HG02571 (cell line): Measurements from ENCODE around the gene SLAMF9.
A peak's percentile ranks its signal among the peaks of the same experiment; 100 is the strongest.
"Not testable (repeated sequence)": the region's sequence is repeated elsewhere in the genome, so short reads cannot be mapped to it uniquely, and the experiment has no call there.

Experiments used
- ATAC-seq: cut with Tn5 transposase; IDR thresholded peaks from one replicate; pipeline ENCODE4 v1.9.1; 2021; ENCODE audit warnings: mild to moderate bottlenecking, moderate library complexity; ENCODE audit not compliant: unreplicated experiment

Gene SLAMF9

GRCh38 chr1:159921700-159922504 is 32.1 kb downstream of the SLAMF9 start:
- ATAC-seq = no peak

GRCh38 chr1:159921251-159921650 is 32.8 kb downstream of the SLAMF9 start:
- peak; percentile 20 for ATAC-seq

- no peak for ATAC-seq
These were observed 33.4 kb downstream of the SLAMF9 start for GRCh38 chr1:159920651-159921050.

GRCh38 chr1:159920202-159920601 is 33.8 kb downstream of the SLAMF9 start:
- no peak for ATAC-seq

- ATAC-seq = no peak
These were observed 34.7 kb downstream of the SLAMF9 start for GRCh38 chr1:159919236-159919865.

- no peak for ATAC-seq
These were observed 35.5 kb downstream of the SLAMF9 start for GRCh38 chr1:159918352-159919200.

- ATAC-seq = no peak
These were observed 36.3 kb downstream of the SLAMF9 start for GRCh38 chr1:159917533-159918351.

GRCh38 chr1:159916242-159917051 is 37.6 kb downstream of the SLAMF9 start:
- ATAC-seq = no peak

GRCh38 chr1:159915571-159916241 is 38.3 kb downstream of the SLAMF9 start:
- no peak for ATAC-seq

GRCh38 chr1:159914252-159915018 is 39.6 kb downstream of the SLAMF9 start:
- no peak for ATAC-seq

- no peak for ATAC-seq
These were observed 40.4 kb downstream of the SLAMF9 start for GRCh38 chr1:159913451-159914192.

GRCh38 chr1:159911326-159912070 is 42.5 kb downstream of the SLAMF9 start:
- ATAC-seq = no peak

- ATAC-seq = no peak
These were observed 45.8 kb downstream of the SLAMF9 start for GRCh38 chr1:159908031-159908940.

- no peak for ATAC-seq
These were observed 47.1 kb downstream of the SLAMF9 start for GRCh38 chr1:159906960-159907359.

GRCh38 chr1:159904036-159904435 is 50.0 kb downstream of the SLAMF9 start:
- not testable (repeated sequence) for ATAC-seq

- ATAC-seq = no peak
These were observed 51.5 kb downstream of the SLAMF9 start for GRCh38 chr1:159902541-159902940.
